ENCODE measurements around the gene KCNAB1.

- TF ChIP-seq POLR2A (IDR thresholded peaks at IDR 0.05; ENCODE audit: low read length) = no peak
- no peak for TF ChIP-seq GATA1 (IDR thresholded peaks at IDR 0.05; ENCODE audit: low read depth, low read length)
Measured at GRCh38 chr3:156133076-156133475, 12.7 kb downstream of the KCNAB1 start.

All from erythroblast (primary cell).